OCI-LY1 (cell line): ENCODE results near the gene GJA9.

Source experiments
- H2AFZ ChIP-seq: fragments of 200-600 bp; sonication (generic), shearing (Covaris generic); 2 replicates; pipeline ENCODE4 v1.6.0; 2014; ENCODE audit warnings: antibody characterized with exemption, mild to moderate bottlenecking, low read length
- H3F3A ChIP-seq: fragments of 200-600 bp; sonication (generic), shearing (Covaris generic); 2 replicates; pipeline ENCODE4 v1.6.0; 2014; ENCODE audit warnings: mild to moderate bottlenecking, antibody characterized with exemption, low read length, moderate library complexity; ENCODE audit not compliant: insufficient read depth
- H3K27ac ChIP-seq: fragments of 200-600 bp; sonication (generic); 2 replicates; pipeline ENCODE4 v1.5.1; 2014; ENCODE audit warnings: low read length, mixed run types, mild to moderate bottlenecking, low read depth; ENCODE audit not compliant: poor library complexity, severe bottlenecking
- H3K27me3 ChIP-seq: fragments of 200-600 bp; sonication (generic); 2 replicates; pipeline ENCODE4 v1.6.0; 2014; ENCODE audit warnings: antibody characterized with exemption, mild to moderate bottlenecking, low read length, moderate library complexity; ENCODE audit not compliant: insufficient read depth
- H3K36me3 ChIP-seq: fragments of 200-600 bp; sonication (generic); 2 replicates; pipeline ENCODE4 v1.6.1; 2014; ENCODE audit warnings: mild to moderate bottlenecking, antibody characterized with exemption, low read length, moderate library complexity, mixed read lengths; ENCODE audit not compliant: insufficient read depth
- H3K4me1 ChIP-seq: fragments of 200-600 bp; sonication (generic); 2 replicates; pipeline ENCODE4 v1.5.1; 2014; ENCODE audit warnings: mild to moderate bottlenecking, low read length, moderate library complexity; ENCODE audit not compliant: insufficient read depth, severe bottlenecking
- H3K4me2 ChIP-seq: fragments of 200-600 bp; sonication (generic), shearing (Covaris generic); 2 replicates; pipeline ENCODE4 v1.6.1; 2014; ENCODE audit warnings: low read length
- H3K4me3 ChIP-seq: fragments of 200-600 bp; sonication (generic); 2 replicates; pipeline ENCODE4 v1.5.1; 2014; ENCODE audit warnings: low read length, low read depth, mild to moderate bottlenecking, mixed read lengths; ENCODE audit not compliant: poor library complexity, severe bottlenecking
- H3K79me2 ChIP-seq: fragments of 200-600 bp; shearing (Covaris generic); 2 replicates; pipeline ENCODE4 v1.6.1; 2016; ENCODE audit warnings: mixed run types, low read length, mixed read lengths; ENCODE audit not compliant: insufficient read depth
- H3K9ac ChIP-seq: fragments of 200-600 bp; sonication (generic), shearing (Covaris generic); 2 replicates; pipeline ENCODE4 v1.6.1; 2014; ENCODE audit warnings: mild to moderate bottlenecking, low read length, mixed read lengths
- H3K9me2 ChIP-seq: fragments of 200-600 bp; sonication (generic), shearing (Covaris generic); 2 replicates; pipeline ENCODE4 v1.6.1; 2014; ENCODE audit warnings: low read depth, mild to moderate bottlenecking, low read length, mixed read lengths
- H3K9me3 ChIP-seq: fragments of 200-600 bp; shearing (Covaris generic); 2 replicates; pipeline ENCODE4 v1.6.1; 2014; ENCODE audit warnings: low read length, mixed read lengths
- H4K20me1 ChIP-seq: fragments of 200-600 bp; sonication (generic), shearing (Covaris generic); 2 replicates; pipeline ENCODE4 v1.6.0; 2016; ENCODE audit warnings: mild to moderate bottlenecking, low read length; ENCODE audit not compliant: insufficient read depth
- CTCF ChIP-seq: fragments of 200-600 bp; sonication (generic), shearing (Covaris generic); IDR thresholded peaks from 2 replicates; pipeline ENCODE4 v1.5.1; 2017; ENCODE audit warnings: mild to moderate bottlenecking, antibody characterized with exemption, low read length, moderate library complexity, mixed read lengths
- EZH2 ChIP-seq: fragments of 200-600 bp; sonication (generic), shearing (Covaris generic); IDR thresholded peaks from 2 replicates; pipeline ENCODE4 v1.8.0; 2017; ENCODE audit warnings: borderline replicate concordance, mixed run types, mild to moderate bottlenecking, antibody characterized with exemption, low read length, moderate library complexity, mixed read lengths

The GJA9 gene

GRCh38 chr1:38896169-38896568 is 14.8 kb upstream of the GJA9 start:
- H2AFZ ChIP-seq, result no peak overlapping the region
- H3K36me3 ChIP-seq, result no peaks in the 10 kb centered on the region
- no peaks in the 10 kb centered on the region for H3K4me1 ChIP-seq
- no peaks in the 10 kb centered on the region for H3K79me2 ChIP-seq
- H3K9ac ChIP-seq, result no peak overlapping the region
- H3K4me3 ChIP-seq, result no peak overlapping the region
- no peaks in the 10 kb centered on the region for H3K9me2 ChIP-seq
- H3K27ac ChIP-seq, result no peak overlapping the region
- H4K20me1 ChIP-seq, result no peaks in the 10 kb centered on the region
- H3F3A ChIP-seq, result no peaks in the 10 kb centered on the region
- H3K9me3 ChIP-seq, result no peaks in the 10 kb centered on the region
- no peak overlapping the region for H3K4me2 ChIP-seq
- no peaks in the 10 kb centered on the region for H3K27me3 ChIP-seq
- TF ChIP-seq EZH2 (no peak), CTCF (no peak)

- H3K27ac ChIP-seq, result no peak overlapping the region
These were observed 11.6 kb upstream of the GJA9 start for GRCh38 chr1:38892976-38893375.

GRCh38 chr1:38891753-38892152 is 10.4 kb upstream of the GJA9 start:
- Histone ChIP-seq H3K9ac (no peak overlapping the region), H3K36me3 (no peaks in the 10 kb centered on the region), H3K79me2 (no peaks in the 10 kb centered on the region), H3K9me2 (no peaks in the 10 kb centered on the region), H3K4me1 (no peaks in the 10 kb centered on the region), H2AFZ (no peak overlapping the region), H3F3A (no peaks in the 10 kb centered on the region), H3K27ac (no peak overlapping the region), H4K20me1 (no peaks in the 10 kb centered on the region), H3K4me2 (no peak overlapping the region), H3K4me3 (no peak overlapping the region), H3K9me3 (no peaks in the 10 kb centered on the region), H3K27me3 (no peaks in the 10 kb centered on the region)
- TF ChIP-seq EZH2 (no peak), CTCF (no peak)

More at GRCh38 chr1:38892976-38893375, 11.6 kb upstream of the GJA9 start:
- Histone ChIP-seq H3K4me1 (no peaks in the 10 kb centered on the region), H3K9ac (no peak overlapping the region), H3K27me3 (no peaks in the 10 kb centered on the region), H3K79me2 (no peaks in the 10 kb centered on the region), H3K4me3 (no peak overlapping the region), H3F3A (no peaks in the 10 kb centered on the region), H3K36me3 (no peaks in the 10 kb centered on the region), H4K20me1 (no peaks in the 10 kb centered on the region), H3K9me2 (no peaks in the 10 kb centered on the region), H3K9me3 (no peaks in the 10 kb centered on the region), H3K4me2 (no peak overlapping the region), H2AFZ (no peak overlapping the region)
- TF ChIP-seq CTCF, result no peak
- TF ChIP-seq EZH2, result no peak
